Endothelial cell of umbilical vein (primary cell): Measurements from ENCODE around the gene CAMK2B. TPM values are rescaled to one million over a fixed set of nuclear protein-coding genes. Genes with fewer than 3 reads are reported as not detected.

Experiments
- BruUV-seq: library from RNA; stranded (reverse); fragments of 400-500 nt; replicated peaks from 2 replicates; lab custom pipeline; 2021; lab: Mats Ljungman, UMichigan
- CTCF ChIA-PET: fragments of 300-600, 350-600 bp; sonication (Branson Sonifier 250); formaldehyde crosslinking; loops from one replicate; lab custom pipeline; 2021; ENCODE audit warnings: antibody characterized with exemption, inconsistent platforms; lab: Charles Lee
- POLR2A ChIA-PET: fragments of 300-600, 350-600 bp; sonication (Branson Sonifier 250); formaldehyde crosslinking; loops from one replicate; lab custom pipeline; 2021; ENCODE audit warnings: antibody characterized with exemption, inconsistent platforms; lab: Charles Lee
- DNase-seq: peaks from one replicate; pipeline ENCODE4 v3.0.0-alpha.2; 2011; ENCODE audit warnings: low read depth, low spot score
- FAIRE-seq: peaks from 2 replicates; lab custom pipeline; 2011; peaks lifted over from hg19 to GRCh38; lab: Jason Lieb, UNC
- H2AFZ ChIP-seq: 2 replicates; pipeline ENCODE4 v1.6.0; 2012; ENCODE audit warnings: low read depth, low read length, control low read depth, inconsistent platforms
- H3K27ac ChIP-seq: 2 replicates; pipeline ENCODE4 v1.5.1; 2011; ENCODE audit warnings: low read depth, mild to moderate bottlenecking, control low read depth, low read length, moderate library complexity; ENCODE audit not compliant: insufficient read depth
- H3K27me3 ChIP-seq, 2 experiments: 2 replicates each; pipeline versions ENCODE4 v1.6.0 to v1.6.1; 2011; ENCODE audit warnings: low read length in 2 of 2, mixed read lengths in 1 of 2; ENCODE audit not compliant: control insufficient read depth in 2 of 2, insufficient read depth in 2 of 2
- H3K36me3 ChIP-seq, 2 experiments: 2 replicates in 1 of 2; 3 replicates in 1 of 2; pipeline ENCODE4 v1.5.1; 2011; ENCODE audit warnings: low read length in 2 of 2, mild to moderate bottlenecking in 1 of 2, moderate library complexity in 1 of 2; ENCODE audit not compliant: control insufficient read depth in 2 of 2, insufficient read depth in 2 of 2; ENCODE audit errors: extremely low read depth in 1 of 2
- H3K4me1 ChIP-seq: 3 replicates; pipeline ENCODE4 v1.5.1; 2011; ENCODE audit warnings: mild to moderate bottlenecking, low read length; ENCODE audit not compliant: control insufficient read depth, insufficient read depth; ENCODE audit errors: extremely low read depth
- H3K4me2 ChIP-seq: 2 replicates; pipeline ENCODE4 v1.6.1; 2011; ENCODE audit warnings: low read length, control low read depth, mixed read lengths; ENCODE audit not compliant: insufficient read depth
- H3K4me3 ChIP-seq, 3 experiments: fragments of 200-600 bp in 1 of 3; sonication (generic), shearing (Covaris generic) in 1 of 3; replicated peaks in 1 of 3; 2 replicates each; pipeline ENCODE4 v1.5.1; 2011 to 2016; ENCODE audit warnings: control low read depth in 3 of 3, low read length in 3 of 3, mild to moderate bottlenecking in 2 of 3, inconsistent platforms in 1 of 3, low read depth in 1 of 3, moderate library complexity in 1 of 3; ENCODE audit not compliant: insufficient read depth in 1 of 3
- H3K79me2 ChIP-seq: 2 replicates; pipeline ENCODE4 v1.6.0; 2012; ENCODE audit warnings: low read length, inconsistent platforms; ENCODE audit not compliant: control insufficient read depth, insufficient read depth
- H3K9ac ChIP-seq: replicated peaks from 2 replicates; pipeline ENCODE3; 2011; ENCODE audit warnings: low read length, control low read depth; ENCODE audit not compliant: insufficient read depth; ENCODE audit errors: extremely low read depth
- H3K9me1 ChIP-seq: replicated peaks from 3 replicates; pipeline ENCODE4 v1.6.0; 2011; ENCODE audit warnings: mild to moderate bottlenecking, low read length; ENCODE audit not compliant: control insufficient read depth, insufficient read depth; ENCODE audit errors: extremely low read depth
- H3K9me3 ChIP-seq: replicated peaks from 2 replicates; pipeline ENCODE4 v1.5.1; 2012; ENCODE audit warnings: low read length, inconsistent platforms; ENCODE audit not compliant: control insufficient read depth, insufficient read depth
- H4K20me1 ChIP-seq: replicated peaks from 2 replicates; pipeline ENCODE3; 2011; ENCODE audit warnings: mild to moderate bottlenecking, low read length; ENCODE audit not compliant: control insufficient read depth, insufficient read depth; ENCODE audit errors: extremely low read depth
- CTCF ChIP-seq, 2 donors: IDR thresholded peaks; 1 replicate in 1 of 2; 2 replicates in 1 of 2; pipeline ENCODE4 v1.5.1; 2011; ENCODE audit warnings: low read length in 2 of 2, mild to moderate bottlenecking in 2 of 2, moderate library complexity in 2 of 2, control low read depth in 1 of 2, inconsistent platforms in 1 of 2, low read depth in 1 of 2; ENCODE audit not compliant: insufficient read depth in 1 of 2; ENCODE audit errors: extremely low read depth in 1 of 2
- EZH2 ChIP-seq: IDR thresholded peaks from 2 replicates; pipeline ENCODE4 v1.6.1; 2012; ENCODE audit warnings: borderline replicate concordance, low read depth, mild to moderate bottlenecking, moderate library complexity, low read length, inconsistent platforms; ENCODE audit not compliant: severe bottlenecking
- FOS ChIP-seq: IDR thresholded peaks from 2 replicates; pipeline ENCODE4 v1.6.1; 2011; ENCODE audit warnings: mild to moderate bottlenecking, low read length, moderate library complexity, borderline replicate concordance; ENCODE audit not compliant: insufficient read depth
- GATA2 ChIP-seq: IDR thresholded peaks from 2 replicates; pipeline ENCODE4 v1.7.0; 2011; ENCODE audit warnings: low read depth, mild to moderate bottlenecking, moderate library complexity, mixed read lengths, low read length; ENCODE audit not compliant: insufficient read length, insufficient read depth
- JUN ChIP-seq: IDR thresholded peaks from 2 replicates; pipeline ENCODE4 v1.6.1; 2011; ENCODE audit warnings: borderline replicate concordance, low read depth; ENCODE audit not compliant: insufficient read length, insufficient read depth
- MAX ChIP-seq: IDR thresholded peaks from 2 replicates; pipeline ENCODE4 v1.6.1; 2011; ENCODE audit not compliant: insufficient read depth, insufficient read length
- MYC ChIP-seq: IDR thresholded peaks from one replicate; pipeline ENCODE4 v1.6.1; 2011; ENCODE audit warnings: mild to moderate bottlenecking, low read depth, low read length
- POLR2A ChIP-seq: IDR thresholded peaks from 2 replicates; pipeline ENCODE4 v1.6.1; 2012; ENCODE audit warnings: low read depth, mild to moderate bottlenecking, control low read depth, low read length
- POLR2AphosphoS5 ChIP-seq: IDR thresholded peaks from 2 replicates; pipeline ENCODE4 v1.6.1; 2012; ENCODE audit warnings: low read depth, mild to moderate bottlenecking, control low read depth, low read length, moderate library complexity; ENCODE audit not compliant: insufficient read depth
- dilution Hi-C: fragments of 300-500 bp; cut with MboI; formaldehyde crosslinking; loops from one replicate; pipeline ENCODE4 v1.15.0; 2019; ENCODE audit warnings: low sequenced_read_pairs; ENCODE audit not compliant: extremely low pct_ligation_motif_present
- intact Hi-C: fragments of 100-400 bp; cut with micrococcal nuclease; formaldehyde crosslinking; loops from one replicate; pipeline ENCODE4 v1.10.0; 2022
- polyA plus RNA-seq, 4 experiments: library from polyadenylated mRNA; depleted of rRNA in 3 of 4; stranded (reverse) in 3 of 4; unstranded in 1 of 4; fragments of >200 nt; gene quantifications; 2 replicates each; pipeline versions ENCODE4 v1.2.1 to v1.2.3, GENCODE V29; 2011 to 2012; ENCODE audit warnings: missing spikeins in 1 of 4
- total RNA-seq: library from RNA; stranded (reverse); gene quantifications from 2 replicates; pipeline ENCODE4 v1.2.3, GENCODE V29; 2021

The CAMK2B gene
- total and polyA plus RNA-seq, 2 donors (not counting 3 experiments of a cell fraction or from before 2014, with no cell fraction given), result 0.57 to 1.6 TPM

- no peaks in the 10 kb centered on the region for H3K9me1 ChIP-seq
- DNase-seq, result no peak
- BruUV-seq, result no TSS peak
- H3K36me3 ChIP-seq, result no peaks in the 10 kb centered on the region
- peaks cover 0 to 4% of the 10 kb centered on the region in 2 experiments for H3K27me3 ChIP-seq
- intact Hi-C loops, result no loop called here
- TF ChIP-seq POLR2A (no peak), MAX (no peak), EZH2 (no peak), CTCF (IDR thresholded peaks at IDR 0.05; ENCODE audit: extremely low read depth in 1 of 2, insufficient read depth in 1 of 2, low read depth in 1 of 2, low read length in 2 of 2) (no peak), FOS (no peak), POLR2AphosphoS5 (no peak), JUN (no peak), MYC (no peak), GATA2 (no peak)
- no peak overlapping the region for H3K4me3 ChIP-seq
- H4K20me1 ChIP-seq, result no peaks in the 10 kb centered on the region
- no peaks in the 10 kb centered on the region for H3K9me3 ChIP-seq
- ChIA-PET CTCF (interaction anchor here (1.0 to 2.4 kb wide), 2 partner anchors 12 to 109 kb away, joined by 3 to 6 read pairs; no protein-coding TSS in a partner anchor), POLR2A (no interaction called here)
- H3K9ac ChIP-seq, result no peak overlapping the region
- H2AFZ ChIP-seq, result no peak overlapping the region
- no peaks in the 10 kb centered on the region for H3K4me1 ChIP-seq
- no peak overlapping the region for H3K27ac ChIP-seq
- no peak overlapping the region for H3K4me2 ChIP-seq
- FAIRE-seq, result no peak
- no peaks in the 10 kb centered on the region for H3K79me2 ChIP-seq
- dilution Hi-C loops, result no loop called here
Measured at GRCh38 chr7:44353668-44354067, 28.3 kb upstream of the CAMK2B start.
